HL-60 (cell line): ENCODE results near the gene SAMD10.

ENCODE experiments used
- POLR2AphosphoS5 ChIP-seq: IDR thresholded peaks from 2 replicates; pipeline ENCODE4 v1.6.1; 2012; ENCODE audit warnings: low read depth
- TF ChIP-seq, protein P1 (sequence below): IDR thresholded peaks from one replicate; pipeline ENCODE4 v1.5.1; 2011; ENCODE audit warnings: low read length, control low read depth, inconsistent platforms; ENCODE audit not compliant: insufficient read depth

DNA sequence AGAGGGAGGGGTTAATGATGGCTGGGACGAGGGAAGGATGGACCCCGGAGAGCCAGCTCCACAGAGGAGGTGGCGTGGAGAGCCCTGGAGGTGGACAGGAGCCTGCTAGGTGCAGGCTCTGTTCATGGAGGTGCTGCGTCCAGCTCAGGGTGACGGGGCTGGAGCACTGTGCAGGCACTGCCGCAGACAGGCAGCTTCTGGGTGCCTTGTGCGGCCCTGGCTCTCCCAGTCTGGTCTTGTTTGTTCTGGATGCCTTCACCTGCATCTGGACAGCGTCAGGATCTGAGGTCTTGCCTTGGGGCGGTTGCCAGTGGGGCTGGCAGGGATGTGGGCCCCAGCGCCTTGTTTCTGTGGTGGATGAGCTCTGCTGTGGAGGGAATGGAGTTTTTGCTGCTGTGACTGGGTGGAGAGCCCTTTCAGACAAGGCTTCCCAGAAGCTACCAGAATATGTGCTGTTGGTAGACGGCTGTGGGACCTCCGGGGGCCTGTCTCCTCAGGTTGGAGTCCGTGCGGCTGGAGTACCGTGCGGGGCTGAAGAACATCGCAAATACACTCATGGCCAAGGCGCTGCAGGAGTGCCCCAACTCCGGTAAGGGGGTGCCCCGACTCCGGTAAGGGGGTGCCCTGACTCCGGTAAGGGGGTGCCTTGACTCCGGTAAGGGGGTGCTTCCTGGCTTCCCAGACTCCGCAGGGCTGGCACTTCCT lies 48.7 kb upstream of the SAMD10 start:
- no peak for TF ChIP-seq POLR2AphosphoS5
- TF ChIP-seq, protein P1, sequence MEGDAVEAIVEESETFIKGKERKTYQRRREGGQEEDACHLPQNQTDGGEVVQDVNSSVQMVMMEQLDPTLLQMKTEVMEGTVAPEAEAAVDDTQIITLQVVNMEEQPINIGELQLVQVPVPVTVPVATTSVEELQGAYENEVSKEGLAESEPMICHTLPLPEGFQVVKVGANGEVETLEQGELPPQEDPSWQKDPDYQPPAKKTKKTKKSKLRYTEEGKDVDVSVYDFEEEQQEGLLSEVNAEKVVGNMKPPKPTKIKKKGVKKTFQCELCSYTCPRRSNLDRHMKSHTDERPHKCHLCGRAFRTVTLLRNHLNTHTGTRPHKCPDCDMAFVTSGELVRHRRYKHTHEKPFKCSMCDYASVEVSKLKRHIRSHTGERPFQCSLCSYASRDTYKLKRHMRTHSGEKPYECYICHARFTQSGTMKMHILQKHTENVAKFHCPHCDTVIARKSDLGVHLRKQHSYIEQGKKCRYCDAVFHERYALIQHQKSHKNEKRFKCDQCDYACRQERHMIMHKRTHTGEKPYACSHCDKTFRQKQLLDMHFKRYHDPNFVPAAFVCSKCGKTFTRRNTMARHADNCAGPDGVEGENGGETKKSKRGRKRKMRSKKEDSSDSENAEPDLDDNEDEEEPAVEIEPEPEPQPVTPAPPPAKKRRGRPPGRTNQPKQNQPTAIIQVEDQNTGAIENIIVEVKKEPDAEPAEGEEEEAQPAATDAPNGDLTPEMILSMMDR, result no peak
